ENCODE measurements around the gene ZNF45.

DNA sequence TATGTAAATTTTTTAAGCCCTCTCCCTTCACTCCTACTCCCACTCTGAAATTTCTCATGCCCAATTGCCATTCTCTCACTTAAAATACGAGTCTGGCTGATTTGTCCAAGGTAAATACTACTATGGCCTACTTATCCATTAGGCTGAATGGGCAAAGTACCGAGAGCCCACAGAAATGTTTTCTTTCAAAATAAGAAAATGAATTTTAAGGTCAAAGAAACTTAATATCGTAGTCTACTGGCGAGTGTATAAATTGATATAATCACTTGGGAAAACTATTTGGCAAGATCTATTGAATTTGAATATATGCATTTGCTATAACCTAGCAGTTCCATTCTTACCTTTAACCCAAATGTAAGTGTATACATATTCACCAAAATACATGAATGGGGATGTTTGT lies 32.7 kb downstream of the ZNF45 start:
- TF ChIP-seq, protein P1, sequence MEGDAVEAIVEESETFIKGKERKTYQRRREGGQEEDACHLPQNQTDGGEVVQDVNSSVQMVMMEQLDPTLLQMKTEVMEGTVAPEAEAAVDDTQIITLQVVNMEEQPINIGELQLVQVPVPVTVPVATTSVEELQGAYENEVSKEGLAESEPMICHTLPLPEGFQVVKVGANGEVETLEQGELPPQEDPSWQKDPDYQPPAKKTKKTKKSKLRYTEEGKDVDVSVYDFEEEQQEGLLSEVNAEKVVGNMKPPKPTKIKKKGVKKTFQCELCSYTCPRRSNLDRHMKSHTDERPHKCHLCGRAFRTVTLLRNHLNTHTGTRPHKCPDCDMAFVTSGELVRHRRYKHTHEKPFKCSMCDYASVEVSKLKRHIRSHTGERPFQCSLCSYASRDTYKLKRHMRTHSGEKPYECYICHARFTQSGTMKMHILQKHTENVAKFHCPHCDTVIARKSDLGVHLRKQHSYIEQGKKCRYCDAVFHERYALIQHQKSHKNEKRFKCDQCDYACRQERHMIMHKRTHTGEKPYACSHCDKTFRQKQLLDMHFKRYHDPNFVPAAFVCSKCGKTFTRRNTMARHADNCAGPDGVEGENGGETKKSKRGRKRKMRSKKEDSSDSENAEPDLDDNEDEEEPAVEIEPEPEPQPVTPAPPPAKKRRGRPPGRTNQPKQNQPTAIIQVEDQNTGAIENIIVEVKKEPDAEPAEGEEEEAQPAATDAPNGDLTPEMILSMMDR (IDR thresholded peaks at IDR 0.05), result no peak
- no peak for TF ChIP-seq POLR2A (IDR thresholded peaks at IDR 0.05)
